GM23248 (cell line): ENCODE data around the gene MYO18B. TPM values are rescaled to one million over a fixed set of nuclear protein-coding genes. Genes with fewer than 3 reads are reported as not detected.

Experiments
- DNase-seq: peaks from one replicate; pipeline ENCODE4 v3.0.0-alpha.2; 2015
- H2AFZ ChIP-seq: fragments of 200-600 bp; sonication (generic); 2 replicates; pipeline ENCODE4 v1.6.1; 2016; ENCODE audit warnings: antibody characterized with exemption
- H3F3A ChIP-seq: fragments of 200-600 bp; sonication (generic); 2 replicates; pipeline ENCODE4 v1.6.1; 2016; ENCODE audit warnings: mild to moderate bottlenecking, antibody characterized with exemption, mixed run types; ENCODE audit not compliant: insufficient read depth
- H3K27ac ChIP-seq: fragments of 200-600 bp; sonication (generic); 2 replicates; pipeline ENCODE4 v1.5.1; 2016; ENCODE audit warnings: mild to moderate bottlenecking
- H3K27me3 ChIP-seq: fragments of 200-600 bp; sonication (generic); replicated peaks from 2 replicates; pipeline ENCODE4 v1.6.1; 2016; ENCODE audit warnings: mild to moderate bottlenecking; ENCODE audit not compliant: insufficient read depth
- H3K36me3 ChIP-seq: fragments of 200-600 bp; sonication (generic); 2 replicates; pipeline ENCODE4 v1.6.1; 2016; ENCODE audit warnings: low read depth, mild to moderate bottlenecking
- H3K4me1 ChIP-seq: fragments of 200-600 bp; sonication (generic); 2 replicates; pipeline ENCODE4 v1.6.1; 2016; ENCODE audit warnings: mild to moderate bottlenecking; ENCODE audit not compliant: insufficient read depth
- H3K4me2 ChIP-seq: fragments of 200-600 bp; sonication (generic); one replicate; pipeline ENCODE4 v1.6.1; 2016; ENCODE audit warnings: mild to moderate bottlenecking; ENCODE audit not compliant: unreplicated experiment
- H3K4me3 ChIP-seq: fragments of 200-600 bp; sonication (generic); 2 replicates; pipeline ENCODE4 v1.5.1; 2016; ENCODE audit warnings: mild to moderate bottlenecking
- H3K79me2 ChIP-seq: fragments of 200-600 bp; sonication (generic); 2 replicates; pipeline ENCODE4 v1.6.1; 2016; ENCODE audit warnings: mild to moderate bottlenecking; ENCODE audit not compliant: insufficient read depth
- H3K9ac ChIP-seq: fragments of 200-600 bp; sonication (generic); 2 replicates; pipeline ENCODE4 v1.6.1; 2016; ENCODE audit warnings: mild to moderate bottlenecking
- H3K9me2 ChIP-seq: fragments of 200-600 bp; sonication (generic); 2 replicates; pipeline ENCODE4 v1.6.1; 2016; ENCODE audit warnings: mixed run types, mild to moderate bottlenecking, moderate library complexity; ENCODE audit not compliant: insufficient read depth
- H3K9me3 ChIP-seq: fragments of 200-600 bp; sonication (generic); one replicate; pipeline ENCODE4 v1.6.1; 2017; ENCODE audit warnings: low read depth
- H4K20me1 ChIP-seq: fragments of 200-600 bp; sonication (generic); 2 replicates; pipeline ENCODE4 v1.6.0; 2016; ENCODE audit not compliant: insufficient read depth
- EZH2 ChIP-seq: fragments of 200-600 bp; sonication (generic); IDR thresholded peaks from 2 replicates; pipeline ENCODE4 v1.6.1; 2018; ENCODE audit warnings: antibody characterized with exemption, mild to moderate bottlenecking; ENCODE audit not compliant: insufficient read depth, poor library complexity, severe bottlenecking
- EZH2phosphoT487 ChIP-seq: fragments of 200-600 bp; sonication (generic); IDR thresholded peaks from 2 replicates; pipeline ENCODE4 v1.6.1; 2018; ENCODE audit warnings: antibody characterized with exemption, moderate library complexity, mild to moderate bottlenecking, low read depth; ENCODE audit not compliant: insufficient read depth
- WGBS, 2 experiments: methylation state at CpG; one replicate each; pipeline ENCODE4 v1.1.6; 2015 to 2017; ENCODE audit warnings: low lambda C conversion rate in 2 of 2, low coverage in 1 of 2; ENCODE audit errors: missing lambda C conversion rate in 2 of 2; 5-methylcytosine and 5-hydroxymethylcytosine counted together
- in situ Hi-C: fragments of 300-500 bp; cut with MboI; formaldehyde crosslinking; loops from 2 replicates; pipeline ENCODE4 v1.15.0; 2020
- polyA plus RNA-seq: library from polyadenylated mRNA; unstranded; fragments of >200 nt; fragmentation: Nextera tagmentation; extraction: Ambion mirVana; gene quantifications from 2 replicates; pipeline ENCODE4 v1.2.1, GENCODE V29; 2016
- total RNA-seq: library from RNA; depleted of rRNA; stranded (reverse); fragments of >200 nt; shearing (Covaris generic); gene quantifications from 2 replicates; pipeline ENCODE4 v1.2.3, GENCODE V29; 2014

The MYO18B gene
- total and polyA plus RNA-seq, 2 experiments from 2014 or later = not detected

DNA sequence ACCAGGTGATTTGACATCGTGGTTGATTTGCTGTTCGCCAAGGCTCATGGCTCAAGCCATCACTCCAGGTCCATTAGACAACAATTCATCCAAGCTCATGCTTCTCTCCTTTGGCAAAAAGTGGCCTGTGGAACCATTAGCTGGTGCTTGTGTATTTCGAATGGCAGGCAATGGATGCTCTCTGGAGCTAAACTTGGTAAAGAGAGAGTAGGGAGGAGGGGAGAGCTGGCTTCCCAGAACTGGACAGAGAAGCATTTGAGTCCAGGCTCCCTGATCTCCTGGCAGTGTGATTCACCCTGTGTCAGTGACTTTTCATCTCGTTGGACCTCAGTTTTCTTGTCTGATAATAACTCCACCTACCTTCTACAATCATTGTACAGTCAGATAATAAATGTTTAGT is 64.6 kb downstream of the MYO18B start:
- no peak for DNase-seq
- Histone ChIP-seq H3K27me3 (no peaks in the 10 kb centered on the region), H4K20me1 (no peaks in the 10 kb centered on the region), H3K79me2 (no peaks in the 10 kb centered on the region), H3K9me3 (no peaks in the 10 kb centered on the region), H3K9ac (no peak overlapping the region), H3K36me3 (no peaks in the 10 kb centered on the region), H3K4me1 (no peaks in the 10 kb centered on the region), H3K4me2 (no peak overlapping the region), H3K9me2 (no peaks in the 10 kb centered on the region), H3K27ac (no peak overlapping the region), H3F3A (no peaks in the 10 kb centered on the region), H2AFZ (no peak overlapping the region), H3K4me3 (no peak overlapping the region)
- WGBS, 2 experiments = 42 to 43% methylated on average over 4 of the region's 4 CpGs
- TF ChIP-seq EZH2phosphoT487 (no peak), EZH2 (no peak)
- in situ Hi-C loops = no loop called here

DNA sequence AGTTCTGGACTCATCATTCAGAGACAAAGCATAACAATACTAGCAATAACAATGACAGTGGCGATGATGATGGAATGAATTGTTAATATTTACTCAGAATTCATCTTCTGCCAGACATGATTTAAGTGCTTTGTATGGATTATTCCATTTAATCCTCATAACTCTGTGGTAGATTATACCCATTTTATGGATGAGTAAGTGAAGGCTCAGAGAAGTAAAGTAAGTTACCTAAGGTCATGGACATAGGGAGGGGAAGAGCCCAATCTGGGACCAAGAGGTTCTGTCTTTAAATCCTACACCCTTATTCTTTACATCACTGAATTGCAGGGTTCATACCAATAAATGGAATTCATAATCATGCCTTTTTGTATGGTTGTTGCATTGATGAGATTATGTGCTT is 72.7 kb downstream of the MYO18B start:
- H3K9me3 ChIP-seq = no peaks in the 10 kb centered on the region
- no peak overlapping the region for H2AFZ ChIP-seq
- no peaks in the 10 kb centered on the region for H3K4me1 ChIP-seq
- DNase-seq = no peak
- H3K9ac ChIP-seq = no peak overlapping the region
- no peaks in the 10 kb centered on the region for H3K79me2 ChIP-seq
- WGBS, 2 experiments = 20 to 25% methylated on average over 1 of the region's 1 CpG
- no peaks in the 10 kb centered on the region; the same call in 1 of the 2 replicates for H3K27me3 ChIP-seq
- TF ChIP-seq EZH2phosphoT487 = no peak
- no peak for TF ChIP-seq EZH2
- no peaks in the 10 kb centered on the region for H3F3A ChIP-seq
- no peak overlapping the region for H3K4me3 ChIP-seq
- H3K27ac ChIP-seq = no peak overlapping the region
- no peak overlapping the region for H3K4me2 ChIP-seq
- H3K9me2 ChIP-seq = no peaks in the 10 kb centered on the region
- H4K20me1 ChIP-seq = no peaks in the 10 kb centered on the region
- in situ Hi-C loops = no loop called here
- no peaks in the 10 kb centered on the region for H3K36me3 ChIP-seq

GRCh38 chr22:25815561-25815960 is 73.6 kb downstream of the MYO18B start:
- Histone ChIP-seq H3F3A (no peaks in the 10 kb centered on the region), H3K79me2 (no peaks in the 10 kb centered on the region), H3K27me3 (no peaks in the 10 kb centered on the region; the same call in 1 of the 2 replicates), H4K20me1 (no peaks in the 10 kb centered on the region), H2AFZ (no peak overlapping the region), H3K9ac (no peak overlapping the region), H3K9me3 (no peaks in the 10 kb centered on the region), H3K4me2 (no peak overlapping the region), H3K27ac (no peak overlapping the region), H3K4me3 (no peak overlapping the region), H3K4me1 (no peaks in the 10 kb centered on the region), H3K9me2 (no peaks in the 10 kb centered on the region), H3K36me3 (no peaks in the 10 kb centered on the region)
- in situ Hi-C loops = no loop called here
- no peak for DNase-seq
- TF ChIP-seq EZH2phosphoT487 (no peak), EZH2 (no peak)
- 24 to 27% methylated on average over 2 of the region's 2 CpGs for WGBS, 2 experiments

DNA sequence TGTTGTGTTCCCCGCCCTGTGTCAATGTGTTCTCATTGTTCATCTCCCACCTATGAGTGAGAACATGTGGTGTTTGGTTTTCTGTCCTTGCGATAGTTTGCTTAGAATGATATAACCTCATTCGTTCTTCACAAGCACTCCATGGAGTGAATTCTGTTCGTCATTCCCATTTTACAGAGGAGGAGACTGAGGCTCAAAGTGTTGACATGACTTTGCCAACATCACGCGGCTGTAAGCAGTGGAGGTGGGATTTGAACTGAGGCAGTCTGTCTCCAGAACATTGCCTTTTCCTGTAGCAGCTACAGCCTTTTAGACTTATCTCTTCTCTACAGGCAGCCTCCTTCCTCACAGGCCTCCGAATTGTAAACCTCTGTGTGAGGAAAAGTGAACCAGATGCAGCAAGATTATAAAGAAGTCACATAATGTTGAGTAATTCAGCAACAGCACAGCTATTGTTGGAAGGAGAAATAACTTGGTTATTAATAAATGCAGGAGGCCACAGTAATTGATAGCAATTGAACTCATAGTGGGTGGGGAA is 74.6 kb downstream of the MYO18B start:
- Histone ChIP-seq H3K27ac (no peak overlapping the region), H3K36me3 (no peaks in the 10 kb centered on the region), H4K20me1 (no peaks in the 10 kb centered on the region), H3K9me2 (no peaks in the 10 kb centered on the region), H3K79me2 (no peaks in the 10 kb centered on the region), H3K9ac (no peak overlapping the region), H3K27me3 (no peaks in the 10 kb centered on the region; the same call in 1 of the 2 replicates), H3K4me3 (no peak overlapping the region), H3K4me1 (no peaks in the 10 kb centered on the region), H3K9me3 (no peaks in the 10 kb centered on the region), H3F3A (no peaks in the 10 kb centered on the region), H3K4me2 (no peak overlapping the region), H2AFZ (no peak overlapping the region)
- TF ChIP-seq EZH2phosphoT487 (no peak), EZH2 (no peak)
- no peak for DNase-seq
- in situ Hi-C loops = no loop called here
- WGBS, 2 experiments = 37 to 54% methylated on average over 7 of the region's 7 CpGs
